Activated naive CD4-positive, alpha-beta T cell treated with anti-CD3 and anti-CD28 coated beads for 36 hours (primary cell): ENCODE measurements around the gene B3GALNT2. TPM values are rescaled to one million over a fixed set of nuclear protein-coding genes. Genes with fewer than 3 reads are reported as not detected.
"Not testable (repeated sequence)": the region's sequence is repeated elsewhere in the genome, so short reads cannot be mapped to it uniquely, and the experiment has no call there.

Experiments used
- CTCF ChIA-PET: fragments of 350-600 bp; sonication (Branson Sonifier 250); formaldehyde crosslinking; loops from one replicate; lab custom pipeline; 2021; ENCODE audit warnings: antibody characterized with exemption; lab: Charles Lee
- DNase-seq: peaks from one replicate; pipeline ENCODE4 v3.0.0-alpha.2; 2020
- H3K27ac Mint-ChIP-seq: one replicate; pipeline ENCODE4 v1.8.0; 2021; ENCODE audit warnings: mild to moderate bottlenecking, mixed read lengths
- H3K27me3 Mint-ChIP-seq: one replicate; pipeline ENCODE4 v1.8.0; 2021; ENCODE audit warnings: low read depth, mixed read lengths
- H3K36me3 Mint-ChIP-seq: one replicate; pipeline ENCODE4 v1.8.0; 2021; ENCODE audit warnings: low read depth, mixed read lengths
- H3K4me1 Mint-ChIP-seq: one replicate; pipeline ENCODE4 v1.8.0; 2021; ENCODE audit warnings: low read depth, mixed read lengths
- H3K4me3 Mint-ChIP-seq: one replicate; pipeline ENCODE4 v1.8.0; 2021; ENCODE audit warnings: mild to moderate bottlenecking, moderate library complexity, mixed read lengths
- H3K9me3 Mint-ChIP-seq: one replicate; pipeline ENCODE4 v1.8.0; 2021; ENCODE audit warnings: mixed read lengths
- intact Hi-C: fragments of 100-400 bp; cut with micrococcal nuclease; formaldehyde crosslinking; loops from one replicate; pipeline ENCODE4 v1.15.1; 2023
- total RNA-seq, 2 experiments: library from RNA; stranded (reverse); gene quantifications; one replicate each; pipeline ENCODE4 v1.2.3, GENCODE V29; 2021

The B3GALNT2 gene
- total RNA-seq, 2 experiments from 2014 or later, result 8.9 to 9.6 TPM

- Mint-ChIP-seq H3K4me3 (no peak overlapping the region), H3K4me1 (peaks cover 24% of the 10 kb centered on the region), H3K27ac (no peak overlapping the region), H3K36me3 (no peaks in the 10 kb centered on the region), H3K9me3 (no peaks in the 10 kb centered on the region), H3K27me3 (no peaks in the 10 kb centered on the region)
- intact Hi-C loops, result loop anchor here (10.0 kb wide), 1 partner anchor 1294 kb away; the partner anchor contains the start of gene MTR
- no peak for DNase-seq
- CTCF ChIA-PET, result interaction anchor here (0.6 kb wide), 1 partner anchor 55 kb away, joined by 3 read pairs; no protein-coding TSS in a partner anchor
Observed at GRCh38 chr1:235500971-235501540, 3.2 kb downstream of the B3GALNT2 start.

DNA sequence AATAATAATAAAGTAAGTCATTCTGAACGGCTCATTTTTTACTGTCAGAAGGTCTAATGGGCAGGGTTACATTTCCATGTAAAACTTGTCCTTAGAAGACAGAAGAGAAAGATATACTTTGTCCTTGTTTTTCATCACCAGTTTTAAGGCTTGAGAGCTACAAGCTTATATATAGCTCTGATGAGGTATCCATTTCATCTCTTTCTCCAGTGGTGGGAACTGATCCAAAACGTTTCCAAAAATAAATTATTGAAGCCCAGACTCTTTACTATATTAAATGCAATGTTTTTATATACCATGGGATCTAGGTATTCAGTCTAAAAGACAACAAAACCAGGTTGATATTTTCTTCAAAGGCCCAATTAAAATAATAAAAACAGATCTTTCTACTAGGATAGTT is 8.7 kb downstream of the B3GALNT2 start:
- H3K36me3 Mint-ChIP-seq, result peaks cover 8% of the 10 kb centered on the region
- H3K27me3 Mint-ChIP-seq, result no peaks in the 10 kb centered on the region
- no peak overlapping the region for H3K27ac Mint-ChIP-seq
- intact Hi-C loops, result no loop called here
- H3K9me3 Mint-ChIP-seq, result no peaks in the 10 kb centered on the region
- CTCF ChIA-PET, result interaction anchor here (0.6 to 0.7 kb wide), 2 partner anchors 13 to 476 kb away, joined by 3 to 4 read pairs; no protein-coding TSS in a partner anchor
- no peak overlapping the region for H3K4me3 Mint-ChIP-seq
- H3K4me1 Mint-ChIP-seq, result peaks cover 17% of the 10 kb centered on the region
- DNase-seq, result no peak

GRCh38 chr1:235495030-235495429 is 9.2 kb downstream of the B3GALNT2 start:
- no peak overlapping the region for H3K27ac Mint-ChIP-seq
- no peaks in the 10 kb centered on the region for H3K9me3 Mint-ChIP-seq
- CTCF ChIA-PET, result interaction anchor here (0.7 to 1.0 kb wide), 2 partner anchors 10 to 476 kb away, joined by 3 to 4 read pairs; no protein-coding TSS in a partner anchor
- peaks cover 8% of the 10 kb centered on the region for H3K36me3 Mint-ChIP-seq
- intact Hi-C loops, result no loop called here
- H3K27me3 Mint-ChIP-seq, result no peaks in the 10 kb centered on the region
- no peak overlapping the region for H3K4me3 Mint-ChIP-seq
- H3K4me1 Mint-ChIP-seq, result peaks cover 16% of the 10 kb centered on the region
- DNase-seq, result no peak

DNA sequence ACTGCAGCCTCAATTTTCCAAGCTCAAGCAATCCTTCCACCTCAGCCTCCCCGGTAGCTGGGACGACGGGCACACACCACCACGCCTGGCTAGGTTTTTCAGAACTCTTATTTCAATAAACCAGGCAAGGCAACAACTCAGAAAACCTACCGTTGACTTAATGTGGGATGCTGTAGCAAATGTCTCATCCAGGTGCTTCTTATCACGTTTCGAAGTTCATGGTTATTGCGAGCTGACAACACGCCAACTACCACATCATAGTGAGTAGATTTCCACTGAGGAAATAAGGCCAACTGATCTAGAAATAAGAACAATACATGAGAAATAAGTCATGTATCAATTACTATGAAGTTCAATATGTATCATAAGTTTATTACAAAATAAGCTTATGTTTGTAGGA is 9.7 kb downstream of the B3GALNT2 start:
- peaks cover 8% of the 10 kb centered on the region for H3K36me3 Mint-ChIP-seq

DNA sequence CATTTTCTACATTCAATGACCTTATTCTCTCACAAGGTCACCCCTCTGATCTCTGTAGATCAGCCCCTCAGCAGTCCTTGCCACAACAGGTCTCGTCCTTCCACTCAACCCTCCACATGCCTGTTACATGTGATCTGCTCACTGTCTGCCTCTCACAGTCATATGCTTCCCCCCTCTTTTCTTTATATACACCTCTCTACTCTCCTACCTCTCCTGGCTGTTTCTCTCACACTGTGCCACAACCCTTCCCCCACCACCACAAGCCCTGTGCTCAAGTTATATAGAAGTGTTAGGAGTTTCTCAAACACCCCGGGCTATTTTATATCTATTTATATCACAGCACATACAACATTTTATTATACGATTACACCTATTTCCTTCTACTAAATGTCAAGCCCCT is 12.6 kb downstream of the B3GALNT2 start:
- intact Hi-C loops, result no loop called here
- Mint-ChIP-seq H3K4me1 (peaks cover 26% of the 10 kb centered on the region), H3K9me3 (no peaks in the 10 kb centered on the region), H3K27ac (no peak overlapping the region), H3K4me3 (no peak overlapping the region), H3K36me3 (peaks cover 8% of the 10 kb centered on the region), H3K27me3 (no peaks in the 10 kb centered on the region)
- CTCF ChIA-PET, result no interaction called here
- DNase-seq, result no peak

More for the DNA sequence above, 9.7 kb downstream of the B3GALNT2 start:
- intact Hi-C loops, result no loop called here
- Mint-ChIP-seq H3K4me3 (no peak overlapping the region), H3K9me3 (no peaks in the 10 kb centered on the region), H3K27ac (no peak overlapping the region), H3K4me1 (peaks cover 21% of the 10 kb centered on the region), H3K27me3 (no peaks in the 10 kb centered on the region)
- CTCF ChIA-PET, result interaction anchor here (1.0 to 1.1 kb wide), 2 partner anchors 9 to 11 kb away, joined by 3 to 4 read pairs; no protein-coding TSS in a partner anchor
- no peak for DNase-seq

- no peak for DNase-seq
- Mint-ChIP-seq H3K27ac (no peak overlapping the region), H3K36me3 (peaks cover 17% of the 10 kb centered on the region), H3K9me3 (no peaks in the 10 kb centered on the region), H3K4me3 (no peak overlapping the region), H3K27me3 (no peaks in the 10 kb centered on the region), H3K4me1 (peaks cover 11% of the 10 kb centered on the region)
- intact Hi-C loops, result no loop called here
- CTCF ChIA-PET, result interaction anchor here (0.7 kb wide), 1 partner anchor 18 kb away, joined by 4 read pairs; the partner anchor contains the start of gene B3GALNT2
Observed at GRCh38 chr1:235486321-235486720, 17.9 kb downstream of the B3GALNT2 start.

GRCh38 chr1:235485558-235485957 is 18.7 kb downstream of the B3GALNT2 start:
- Mint-ChIP-seq H3K27ac (no peak overlapping the region), H3K4me3 (no peak overlapping the region), H3K9me3 (no peaks in the 10 kb centered on the region), H3K27me3 (no peaks in the 10 kb centered on the region), H3K4me1 (peaks cover 11% of the 10 kb centered on the region), H3K36me3 (peaks cover 20% of the 10 kb centered on the region)
- CTCF ChIA-PET, result no interaction called here
- intact Hi-C loops, result no loop called here
- no peak for DNase-seq

DNA sequence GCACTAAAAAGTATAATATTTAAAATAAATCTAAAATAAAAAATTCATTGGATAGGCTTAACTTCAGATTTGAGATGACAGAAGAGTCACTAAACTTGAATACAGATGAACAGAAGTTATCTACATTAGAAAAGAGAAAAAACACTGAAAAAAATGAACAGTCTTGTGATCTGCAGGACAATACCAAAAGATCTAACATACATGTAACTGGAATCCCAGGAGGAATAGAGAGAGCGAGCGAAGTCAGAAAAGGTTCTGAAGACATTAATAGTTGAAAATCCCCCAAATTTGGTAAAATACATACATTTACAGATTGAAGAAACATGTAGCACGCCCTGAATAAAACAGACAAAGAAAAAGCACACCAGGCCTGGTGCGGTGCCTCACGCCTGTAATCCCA is 21.2 kb downstream of the B3GALNT2 start:
- peaks cover 32% of the 10 kb centered on the region for H3K36me3 Mint-ChIP-seq
- CTCF ChIA-PET, result interaction anchor here (0.6 kb wide), 1 partner anchor 12 kb away, joined by 4 read pairs; no protein-coding TSS in a partner anchor
- intact Hi-C loops, result no loop called here
- no peaks in the 10 kb centered on the region for H3K4me1 Mint-ChIP-seq
- no peaks in the 10 kb centered on the region for H3K9me3 Mint-ChIP-seq
- H3K27ac Mint-ChIP-seq, result no peak overlapping the region
- no peak for DNase-seq
- no peaks in the 10 kb centered on the region for H3K27me3 Mint-ChIP-seq
- H3K4me3 Mint-ChIP-seq, result no peak overlapping the region

DNA sequence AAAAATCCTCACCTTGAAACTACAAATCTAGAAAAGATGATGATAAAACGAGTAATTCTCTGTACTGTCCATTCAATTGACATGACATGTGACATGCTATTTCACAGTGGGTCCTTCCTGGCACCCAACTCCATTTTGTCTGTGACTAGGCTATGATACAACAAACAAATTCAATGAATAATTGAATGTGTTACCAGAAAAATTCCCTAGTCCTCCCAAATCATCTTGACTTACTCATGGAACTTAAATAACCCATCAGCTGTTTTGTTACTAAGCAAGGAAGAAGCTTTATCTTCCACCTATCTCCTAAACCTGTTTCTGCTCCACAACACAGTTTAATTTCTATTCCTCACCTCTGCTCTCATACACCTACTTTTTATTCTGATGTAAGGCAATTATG is 30.4 kb downstream of the B3GALNT2 start:
- H3K27ac Mint-ChIP-seq, result no peak overlapping the region
- intact Hi-C loops, result no loop called here
- DNase-seq, result no peak
- H3K4me3 Mint-ChIP-seq, result no peak overlapping the region
- CTCF ChIA-PET, result no interaction called here
- H3K36me3 Mint-ChIP-seq, result peaks cover 9% of the 10 kb centered on the region
- H3K4me1 Mint-ChIP-seq, result peaks cover 4% of the 10 kb centered on the region
- H3K9me3 Mint-ChIP-seq, result no peaks in the 10 kb centered on the region
- H3K27me3 Mint-ChIP-seq, result no peaks in the 10 kb centered on the region

GRCh38 chr1:235470741-235471439 is 33.4 kb downstream of the B3GALNT2 start:
- Mint-ChIP-seq H3K4me3 (no peak overlapping the region), H3K36me3 (peaks cover 3% of the 10 kb centered on the region), H3K9me3 (no peaks in the 10 kb centered on the region), H3K27ac (no peak overlapping the region), H3K27me3 (no peaks in the 10 kb centered on the region), H3K4me1 (peaks cover 4% of the 10 kb centered on the region)
- DNase-seq, result no peak
- intact Hi-C loops, result no loop called here
- CTCF ChIA-PET, result interaction anchor here (0.6 kb wide), 2 partner anchors 177 to 212 kb away, joined by 3 read pairs; no protein-coding TSS in a partner anchor

DNA sequence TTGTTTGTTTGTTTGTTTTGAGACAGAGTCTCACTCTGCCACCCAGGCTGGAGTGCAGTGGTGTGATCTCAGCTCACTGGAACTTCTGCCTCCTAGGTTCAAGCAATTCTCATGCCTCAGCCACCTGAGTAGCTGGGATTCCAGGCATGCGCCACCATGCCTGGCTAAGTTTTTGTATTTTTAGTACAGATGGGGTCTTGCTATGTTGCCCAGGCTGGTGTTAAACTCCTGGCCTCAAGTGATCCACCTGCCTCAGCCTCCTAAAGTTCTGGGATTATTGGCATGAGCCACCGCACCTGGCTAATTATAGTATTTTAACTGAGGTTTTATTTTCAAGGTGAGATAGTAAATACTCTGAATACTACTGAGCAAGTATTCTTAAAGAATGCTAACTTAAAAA is 34.4 kb downstream of the B3GALNT2 start:
- H3K36me3 Mint-ChIP-seq, intact Hi-C loops, H3K27me3 Mint-ChIP-seq, H3K4me1 Mint-ChIP-seq, H3K27ac Mint-ChIP-seq, H3K9me3 Mint-ChIP-seq, H3K4me3 Mint-ChIP-seq, DNase-seq: not testable (repeated sequence)
- CTCF ChIA-PET, result interaction anchor here (0.7 kb wide), 1 partner anchor 149 kb away, joined by 3 read pairs; no protein-coding TSS in a partner anchor

DNA sequence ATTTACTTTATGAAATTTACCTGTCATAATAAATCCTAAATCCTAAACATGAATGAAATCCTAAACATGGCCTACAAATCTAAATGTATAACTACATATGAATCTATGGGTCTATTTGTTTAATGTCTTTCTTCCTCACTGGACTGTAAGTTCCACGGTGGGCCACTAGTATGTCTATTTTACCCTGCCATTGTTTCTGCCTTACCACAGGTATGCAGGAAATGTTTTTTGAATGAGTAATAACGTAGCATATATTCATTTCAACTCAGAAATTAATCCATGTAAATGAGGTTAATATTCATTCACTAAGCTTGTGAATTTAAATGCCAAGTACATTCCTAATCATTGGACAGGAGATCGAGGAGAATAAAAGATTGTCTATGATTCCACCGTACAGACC is 35.3 kb downstream of the B3GALNT2 start:
- Mint-ChIP-seq H3K9me3 (no peaks in the 10 kb centered on the region), H3K36me3 (peaks cover 3% of the 10 kb centered on the region), H3K4me3 (no peak overlapping the region), H3K4me1 (peaks cover 4% of the 10 kb centered on the region), H3K27me3 (no peaks in the 10 kb centered on the region), H3K27ac (no peak overlapping the region)
- no peak for DNase-seq
- CTCF ChIA-PET, result no interaction called here
- intact Hi-C loops, result no loop called here
